Adipocyte (in vitro differentiated cells): Measurements from ENCODE around the gene CLC.
"Not testable (repeated sequence)": the region's sequence is repeated elsewhere in the genome, so short reads cannot be mapped to it uniquely, and the experiment has no call there.

ENCODE experiments used
- DNase-seq: peaks from one replicate; pipeline ENCODE4 v3.0.0-alpha.2; 2015; ENCODE audit warnings: low read depth
- H3K27me3 ChIP-seq: replicated peaks from 2 replicates; pipeline ENCODE4 v1.7.0; 2013; ENCODE audit warnings: mild to moderate bottlenecking, low read length, moderate library complexity; ENCODE audit not compliant: control insufficient read depth, insufficient read depth
- H3K36me3 ChIP-seq: 2 replicates; pipeline ENCODE4 v1.7.0; 2013; ENCODE audit warnings: low read length, mild to moderate bottlenecking, moderate library complexity; ENCODE audit not compliant: control insufficient read depth, insufficient read depth, severe bottlenecking
- H3K4me1 ChIP-seq: 2 replicates; pipeline ENCODE4 v1.7.0; 2013; ENCODE audit warnings: mild to moderate bottlenecking, low read length, moderate library complexity; ENCODE audit not compliant: control insufficient read depth, insufficient read depth
- H3K4me3 ChIP-seq: 2 replicates; pipeline ENCODE4 v1.7.0; 2013; ENCODE audit warnings: mild to moderate bottlenecking, low read length, moderate library complexity
- H3K9ac ChIP-seq: 2 replicates; pipeline ENCODE4 v1.7.0; 2013; ENCODE audit warnings: mild to moderate bottlenecking, low read length, moderate library complexity
- H3K9me3 ChIP-seq: 2 replicates; pipeline ENCODE4 v1.7.0; 2013; ENCODE audit warnings: mild to moderate bottlenecking, low read length, moderate library complexity; ENCODE audit not compliant: control insufficient read depth

Gene CLC

DNA sequence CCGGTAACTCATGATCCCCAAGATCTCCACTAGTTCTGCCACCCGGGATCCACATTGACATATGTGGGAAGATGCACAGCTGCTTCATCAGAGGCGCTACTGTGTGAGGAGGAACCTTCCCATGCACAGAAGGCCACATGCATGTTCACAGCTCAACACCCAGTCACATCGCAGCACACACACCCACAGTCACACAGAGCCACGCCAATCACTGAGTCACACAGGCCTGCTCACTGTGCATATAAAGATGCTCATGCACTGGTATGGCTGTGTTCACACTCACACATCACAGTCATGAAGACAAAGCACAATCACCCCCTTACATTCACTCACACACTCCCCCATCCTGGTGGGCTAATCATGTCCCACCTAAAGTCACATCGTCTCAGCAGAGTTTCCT lies 9.8 kb downstream of the CLC start:
- Histone ChIP-seq H3K9ac (no peak overlapping the region), H3K9me3 (no peaks in the 10 kb centered on the region), H3K36me3 (no peaks in the 10 kb centered on the region), H3K4me1 (no peaks in the 10 kb centered on the region), H3K4me3 (no peak overlapping the region), H3K27me3 (peaks cover 13% of the 10 kb centered on the region)
- no peak for DNase-seq

GRCh38 chr19:39727070-39727800 lies 10.6 kb downstream of the CLC start:
- Histone ChIP-seq H3K9ac (no peak overlapping the region), H3K27me3 (peaks cover 13% of the 10 kb centered on the region), H3K36me3 (no peaks in the 10 kb centered on the region), H3K4me1 (no peaks in the 10 kb centered on the region), H3K9me3 (no peaks in the 10 kb centered on the region), H3K4me3 (no peak overlapping the region)
- no peak for DNase-seq

DNA sequence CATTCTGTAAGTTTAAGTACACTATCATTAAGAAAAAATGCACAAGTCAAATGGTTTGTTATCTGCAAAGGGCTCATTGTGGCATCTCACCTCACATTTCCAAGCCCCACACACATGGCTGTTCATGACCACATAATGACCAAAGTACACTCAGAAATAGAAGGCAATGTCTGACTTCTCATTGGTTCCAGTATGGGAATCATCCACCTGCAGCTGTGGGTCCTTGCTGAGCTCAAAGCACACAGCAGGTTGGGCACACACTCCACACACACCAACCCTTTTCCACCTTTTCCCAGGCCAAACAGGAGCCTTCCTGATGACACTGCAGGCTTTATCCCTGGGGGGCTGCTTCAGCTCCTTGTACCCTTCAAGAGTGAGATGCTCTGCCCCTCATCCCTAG lies 11.8 kb downstream of the CLC start:
- no peak for DNase-seq
- H3K9me3 ChIP-seq: no peaks in the 10 kb centered on the region
- H3K36me3 ChIP-seq: no peaks in the 10 kb centered on the region
- H3K4me3 ChIP-seq: no peak overlapping the region
- no peak overlapping the region for H3K9ac ChIP-seq
- peaks cover 13% of the 10 kb centered on the region for H3K27me3 ChIP-seq
- H3K4me1 ChIP-seq: no peaks in the 10 kb centered on the region

DNA sequence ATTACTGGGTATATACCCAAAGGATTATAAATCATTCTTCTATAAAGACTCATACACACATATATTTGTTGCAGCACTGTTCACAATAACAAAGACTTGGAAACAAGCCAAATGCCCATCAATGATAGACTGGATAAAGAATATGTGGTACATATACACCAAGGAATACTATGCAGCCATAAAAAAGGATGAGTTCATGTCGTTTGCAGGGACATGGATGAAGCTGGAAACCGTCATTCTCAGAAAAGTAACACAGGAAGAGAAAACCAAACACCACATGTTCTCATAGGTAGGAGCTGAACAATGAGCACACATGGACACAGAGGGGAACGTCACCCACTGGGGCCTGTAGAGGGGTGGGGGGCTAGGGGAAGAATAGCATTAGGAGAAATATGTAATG lies 17.7 kb downstream of the CLC start:
- H3K9ac ChIP-seq, DNase-seq, H3K36me3 ChIP-seq, H3K27me3 ChIP-seq, H3K4me1 ChIP-seq, H3K4me3 ChIP-seq, H3K9me3 ChIP-seq: not testable (repeated sequence)

GRCh38 chr19:39710333-39710890 lies 27.4 kb downstream of the CLC start:
- Histone ChIP-seq H3K27me3 (no peaks in the 10 kb centered on the region), H3K4me3 (no peak overlapping the region), H3K9me3 (no peaks in the 10 kb centered on the region), H3K9ac (no peak overlapping the region), H3K4me1 (no peaks in the 10 kb centered on the region), H3K36me3 (no peaks in the 10 kb centered on the region)
- DNase-seq: no peak

- no peaks in the 10 kb centered on the region for H3K27me3 ChIP-seq
- H3K4me1 ChIP-seq: no peaks in the 10 kb centered on the region
- no peaks in the 10 kb centered on the region for H3K9me3 ChIP-seq
- no peak overlapping the region for H3K9ac ChIP-seq
- H3K36me3 ChIP-seq: no peaks in the 10 kb centered on the region
- no peak for DNase-seq
- H3K4me3 ChIP-seq: no peak overlapping the region
Measured at GRCh38 chr19:39709026-39709872, 28.6 kb downstream of the CLC start.

DNA sequence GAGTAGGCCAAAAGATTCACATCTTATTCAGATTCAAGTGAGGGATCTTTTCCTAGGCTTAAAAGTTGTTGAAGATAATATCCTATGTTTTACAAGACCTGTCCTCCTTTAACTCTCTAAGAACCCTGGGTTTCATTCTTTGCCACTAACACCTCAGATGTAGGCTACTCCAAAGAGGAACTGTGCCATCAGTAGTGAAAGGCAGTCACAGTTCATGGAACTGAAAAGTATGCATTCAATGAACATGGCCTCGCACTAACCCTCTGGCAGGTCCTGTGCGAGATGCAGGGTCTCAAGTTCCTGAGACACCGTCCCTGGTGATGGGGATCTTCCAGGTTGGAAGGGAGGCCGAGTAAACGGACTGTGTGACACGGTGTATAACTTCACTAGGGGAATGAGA lies 29.2 kb downstream of the CLC start:
- Histone ChIP-seq H3K4me3 (no peak overlapping the region), H3K27me3 (no peaks in the 10 kb centered on the region), H3K36me3 (no peaks in the 10 kb centered on the region), H3K9me3 (no peaks in the 10 kb centered on the region), H3K9ac (no peak overlapping the region), H3K4me1 (no peaks in the 10 kb centered on the region)
- no peak for DNase-seq

GRCh38 chr19:39705578-39706188 lies 32.1 kb downstream of the CLC start:
- no peaks in the 10 kb centered on the region for H3K4me1 ChIP-seq
- peaks cover 16% of the 10 kb centered on the region for H3K27me3 ChIP-seq
- H3K4me3 ChIP-seq: no peak overlapping the region
- no peaks in the 10 kb centered on the region for H3K9me3 ChIP-seq
- no peak for DNase-seq
- no peaks in the 10 kb centered on the region for H3K36me3 ChIP-seq
- no peak overlapping the region for H3K9ac ChIP-seq

DNA sequence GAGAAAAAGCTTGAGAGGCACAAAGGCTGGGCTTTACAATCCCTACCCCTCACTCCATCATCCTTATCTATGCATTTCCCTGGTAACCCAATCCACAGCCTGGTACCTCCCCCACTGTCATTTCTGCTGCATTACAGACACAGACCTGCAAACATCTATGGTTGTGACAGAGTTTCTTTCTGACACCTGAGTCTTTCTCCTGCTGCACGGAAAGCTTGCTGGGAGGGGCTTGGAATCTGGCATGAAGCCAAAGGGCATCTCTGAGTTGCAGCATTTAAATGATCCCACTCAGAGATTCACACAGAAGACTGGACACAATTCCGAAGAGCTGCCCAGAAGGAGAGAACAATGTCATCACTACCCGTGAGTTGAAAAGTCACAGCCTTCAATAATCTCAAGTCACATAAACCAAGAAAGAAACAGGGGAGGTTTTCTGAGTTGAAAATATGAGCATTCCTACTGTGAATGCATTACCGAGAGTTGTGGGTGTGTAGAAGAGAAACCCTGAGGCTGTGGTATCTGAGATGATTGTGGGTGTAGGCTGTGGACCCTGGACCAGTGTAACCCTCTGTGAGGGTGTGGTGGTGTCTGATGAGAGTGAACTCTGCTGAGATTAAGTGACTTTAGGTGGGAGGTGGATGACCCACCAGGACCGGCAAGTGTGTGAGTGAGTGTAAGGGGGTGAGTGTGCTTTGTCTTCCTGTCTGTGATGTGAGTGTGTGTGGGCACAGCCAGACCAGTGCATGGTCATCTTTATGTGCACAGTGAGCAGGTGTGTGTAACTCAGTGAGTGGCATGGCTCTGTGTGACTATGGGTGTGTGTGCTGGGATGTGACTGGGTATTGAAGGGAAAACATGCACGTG lies 33.4 kb downstream of the CLC start, which contains the start of gene LGALS14:
TSS of gene LGALS14 (plus strand) at position 301 of the 864 bp plus-strand sequence. CDS start at position 349, 48 bp downstream.
- Histone ChIP-seq H3K9me3 (no peaks in the 10 kb centered on the region), H3K4me1 (no peaks in the 10 kb centered on the region), H3K36me3 (no peaks in the 10 kb centered on the region), H3K4me3 (no peak within 1 kb of the TSS), H3K27me3 (peaks cover 21% of the 10 kb centered on the region), H3K9ac (no peak within 1 kb of the TSS)
- no peak for DNase-seq

GRCh38 chr19:39701291-39701690 lies 36.5 kb downstream of the CLC start:
- Histone ChIP-seq H3K4me1 (no peaks in the 10 kb centered on the region), H3K4me3 (no peak overlapping the region), H3K9ac (no peak overlapping the region), H3K9me3 (no peaks in the 10 kb centered on the region), H3K36me3 (no peaks in the 10 kb centered on the region), H3K27me3 (peaks cover 21% of the 10 kb centered on the region)
- DNase-seq: no peak
